KMS-11 (cell line): ENCODE data around the gene SAMD9L.
A peak's percentile ranks its signal among the peaks of the same experiment; 100 is the strongest.

Source experiments
- H2AFZ ChIP-seq: fragments of 200-600 bp; sonication (generic); 2 replicates; pipeline ENCODE4 v1.6.1; 2016; ENCODE audit warnings: antibody characterized with exemption, mixed run types, low read depth
- H3K27ac ChIP-seq: fragments of 200-600 bp; sonication (generic); 2 replicates; pipeline ENCODE4 v1.6.1; 2016; ENCODE audit warnings: mild to moderate bottlenecking, mixed run types
- H3K27me3 ChIP-seq: fragments of 200-600 bp; sonication (generic); 2 replicates; pipeline ENCODE4 v1.6.1; 2017; ENCODE audit warnings: mild to moderate bottlenecking, low read depth, mixed run types, moderate library complexity; ENCODE audit not compliant: insufficient read depth
- H3K36me3 ChIP-seq: fragments of 200-600 bp; sonication (generic); 2 replicates; pipeline ENCODE4 v1.6.1; 2017; ENCODE audit warnings: mild to moderate bottlenecking, mixed run types; ENCODE audit not compliant: insufficient read depth
- H3K4me1 ChIP-seq: fragments of 200-600 bp; sonication (generic); 2 replicates; pipeline ENCODE4 v1.6.1; 2016; ENCODE audit warnings: mild to moderate bottlenecking, low read depth, mixed run types; ENCODE audit not compliant: poor library complexity, severe bottlenecking
- H3K4me2 ChIP-seq: fragments of 200-600 bp; sonication (generic); 2 replicates; pipeline ENCODE4 v1.7.0; 2016; ENCODE audit warnings: mild to moderate bottlenecking, mixed run types
- H3K4me3 ChIP-seq: fragments of 200-600 bp; sonication (generic); IDR thresholded peaks from 2 replicates; pipeline ENCODE4 v1.6.1; 2017; ENCODE audit warnings: low read depth, low read length, mixed read lengths; ENCODE audit not compliant: insufficient read depth
- H3K79me2 ChIP-seq: fragments of 200-600 bp; sonication (generic); 2 replicates; pipeline ENCODE4 v1.6.1; 2016; ENCODE audit warnings: low read depth, mixed run types; ENCODE audit not compliant: insufficient read depth
- H3K9ac ChIP-seq: fragments of 200-600 bp; sonication (generic); 2 replicates; pipeline ENCODE4 v1.6.1; 2016; ENCODE audit warnings: mild to moderate bottlenecking, mixed run types
- H4K20me1 ChIP-seq: fragments of 200-600 bp; sonication (generic); 2 replicates; pipeline ENCODE4 v1.6.1; 2016; ENCODE audit warnings: mild to moderate bottlenecking, mixed run types; ENCODE audit not compliant: insufficient read depth
- CTCF ChIP-seq: fragments of 200-600 bp; sonication (generic); conservative IDR thresholded peaks from 2 replicates; pipeline ENCODE4 v1.6.1; 2017; ENCODE audit warnings: low read depth, mild to moderate bottlenecking, antibody characterized with exemption, low read length, moderate library complexity, mixed read lengths

Gene SAMD9L

GRCh38 chr7:93120592-93121549, 27.3 kb downstream of the SAMD9L start:
- Histone ChIP-seq H2AFZ (no peak overlapping the region), H3K36me3 (no peaks in the 10 kb centered on the region), H3K4me3 (no peak overlapping the region), H3K4me2 (no peak overlapping the region), H4K20me1 (no peaks in the 10 kb centered on the region), H3K79me2 (peaks cover 6% of the 10 kb centered on the region; the same call in 1 of the 2 replicates), H3K27me3 (no peaks in the 10 kb centered on the region), H3K27ac (no peak overlapping the region), H3K4me1 (peaks cover 31% of the 10 kb centered on the region), H3K9ac (no peak overlapping the region)
- TF ChIP-seq CTCF = no peak

- H3K4me2 ChIP-seq = no peak overlapping the region
- no peaks in the 10 kb centered on the region for H3K36me3 ChIP-seq
- peak overlapping the region; percentile 12; the same call in 1 of the 2 replicates for H2AFZ ChIP-seq
These were observed 28.8 kb downstream of the SAMD9L start for GRCh38 chr7:93119191-93119905.

GRCh38 chr7:93117852-93118530, 30.2 kb downstream of the SAMD9L start, which contains the start of gene SAMD9:
TSS of gene SAMD9 (minus strand) at chr7:93117979. CDS start at chr7:93106097, 11,882 bp downstream.
- Histone ChIP-seq H2AFZ (peak within 1 kb of the TSS; percentile 58), H3K9ac (peak within 1 kb of the TSS; percentile 23; the same call in 1 of the 2 replicates), H4K20me1 (no peaks in the 10 kb centered on the region), H3K36me3 (no peaks in the 10 kb centered on the region), H3K4me3 (no peak within 1 kb of the TSS), H3K4me1 (peaks cover 35% of the 10 kb centered on the region), H3K27ac (peak within 1 kb of the TSS; percentile 40; the same call in 1 of the 2 replicates), H3K79me2 (peaks cover 12% of the 10 kb centered on the region; the same call in 1 of the 2 replicates), H3K4me2 (peak within 1 kb of the TSS; percentile 92), H3K27me3 (no peaks in the 10 kb centered on the region)
- no peak for TF ChIP-seq CTCF

More at GRCh38 chr7:93119191-93119905, 28.8 kb downstream of the SAMD9L start:
- Histone ChIP-seq H3K4me1 (peaks cover 35% of the 10 kb centered on the region), H4K20me1 (no peaks in the 10 kb centered on the region), H3K27ac (no peak overlapping the region), H3K27me3 (no peaks in the 10 kb centered on the region), H3K4me3 (no peak overlapping the region), H3K9ac (no peak overlapping the region), H3K79me2 (peaks cover 12% of the 10 kb centered on the region; the same call in 1 of the 2 replicates)
- TF ChIP-seq CTCF = no peak

GRCh38 chr7:93117327-93117726, 30.9 kb downstream of the SAMD9L start:
- H3K9ac ChIP-seq = peak overlapping the region; percentile 16; the same call in 1 of the 2 replicates
- H3K4me1 ChIP-seq = peaks cover 35% of the 10 kb centered on the region
- no peaks in the 10 kb centered on the region for H3K36me3 ChIP-seq
- peak overlapping the region; percentile 32; the same call in 1 of the 2 replicates for H3K27ac ChIP-seq
- peak overlapping the region; percentile 58 for H2AFZ ChIP-seq
- H3K4me2 ChIP-seq = peak overlapping the region; percentile 92
- no peak for TF ChIP-seq CTCF
- peaks cover 12% of the 10 kb centered on the region; the same call in 1 of the 2 replicates for H3K79me2 ChIP-seq
- no peaks in the 10 kb centered on the region for H3K27me3 ChIP-seq
- H3K4me3 ChIP-seq = no peak overlapping the region
- no peaks in the 10 kb centered on the region for H4K20me1 ChIP-seq
